GM23338 (cell line): ENCODE data around the gene APOA1. TPM values are rescaled to one million over a fixed set of nuclear protein-coding genes. Genes with fewer than 3 reads are reported as not detected.

Experiments
- ATAC-seq: fragments of 200-7000 bp; cut with Tn5 transposase; 3 replicates; pipeline ENCODE4 v1.9.1; 2020
- DNase-seq: peaks from one replicate; pipeline ENCODE4 v3.0.0-alpha.2; 2015; ENCODE audit warnings: low spot score
- H2AFZ ChIP-seq: fragments of 200-600 bp; sonication (generic); 2 replicates; pipeline ENCODE4 v1.8.0; 2016; ENCODE audit warnings: antibody characterized with exemption, mild to moderate bottlenecking, moderate library complexity
- H3F3A ChIP-seq: fragments of 200-600 bp; sonication (generic); replicated peaks from 2 replicates; pipeline ENCODE4 v1.8.0; 2017; ENCODE audit warnings: antibody characterized with exemption, mixed run types, low read depth
- H3K27ac ChIP-seq: fragments of 200-600 bp; sonication (generic); 2 replicates; pipeline ENCODE4 v1.6.1; 2016; ENCODE audit warnings: low read depth
- H3K27me3 ChIP-seq: fragments of 200-600 bp; sonication (generic); 2 replicates; pipeline ENCODE4 v1.8.0; 2016; ENCODE audit warnings: mild to moderate bottlenecking, mixed run types, moderate library complexity; ENCODE audit not compliant: insufficient read depth
- H3K36me3 ChIP-seq: fragments of 200-600 bp; sonication (generic); 2 replicates; pipeline ENCODE4 v1.8.0; 2016; ENCODE audit warnings: mild to moderate bottlenecking; ENCODE audit not compliant: insufficient read depth
- H3K4me1 ChIP-seq: fragments of 200-600 bp; sonication (generic); 2 replicates; pipeline ENCODE4 v1.8.0; 2016; ENCODE audit warnings: mild to moderate bottlenecking, moderate library complexity; ENCODE audit not compliant: insufficient read depth
- H3K4me2 ChIP-seq: fragments of 200-600 bp; sonication (generic); 2 replicates; pipeline ENCODE4 v1.7.1; 2017; ENCODE audit warnings: mixed run types
- H3K4me3 ChIP-seq: fragments of 200-600 bp; sonication (generic); 2 replicates; pipeline ENCODE4 v1.6.1; 2016; ENCODE audit warnings: mixed run types
- H3K79me2 ChIP-seq: fragments of 200-600 bp; sonication (generic); replicated peaks from 2 replicates; pipeline ENCODE4 v1.8.0; 2017; ENCODE audit warnings: mild to moderate bottlenecking; ENCODE audit not compliant: insufficient read depth
- H3K9me2 ChIP-seq: fragments of 200-600 bp; sonication (generic); 2 replicates; pipeline ENCODE4 v1.8.0; 2017; ENCODE audit not compliant: insufficient read depth
- H4K20me1 ChIP-seq: fragments of 200-600 bp; sonication (generic); replicated peaks from 2 replicates; pipeline ENCODE4 v1.8.0; 2017; ENCODE audit warnings: mild to moderate bottlenecking; ENCODE audit not compliant: insufficient read depth
- H3K27ac Mint-ChIP-seq: 2 replicates; pipeline ENCODE4 v1.8.0; 2020; ENCODE audit warnings: inconsistent platforms, mild to moderate bottlenecking, moderate library complexity, mixed read lengths
- H3K27me3 Mint-ChIP-seq: 3 replicates; pipeline ENCODE4 v1.8.0; 2022; ENCODE audit warnings: low read depth, mild to moderate bottlenecking, moderate library complexity, mixed read lengths, inconsistent platforms; ENCODE audit not compliant: insufficient read depth, poor library complexity
- H3K36me3 Mint-ChIP-seq: 3 replicates; pipeline ENCODE4 v1.8.0; 2021; ENCODE audit warnings: low read depth, mild to moderate bottlenecking, inconsistent platforms, moderate library complexity, mixed read lengths
- H3K4me1 Mint-ChIP-seq: 3 replicates; pipeline ENCODE4 v1.8.0; 2020; ENCODE audit warnings: mild to moderate bottlenecking, inconsistent platforms, mixed read lengths
- H3K4me3 Mint-ChIP-seq: 3 replicates; pipeline ENCODE4 v1.8.0; 2021; ENCODE audit warnings: moderate library complexity, mild to moderate bottlenecking, inconsistent platforms, mixed read lengths
- H3K9me3 Mint-ChIP-seq: 3 replicates; pipeline ENCODE4 v1.8.0; 2020; ENCODE audit warnings: moderate library complexity, mild to moderate bottlenecking, inconsistent platforms, mixed read lengths
- long read RNA-seq: library from polyadenylated mRNA; unstranded; transcript quantifications from one replicate; pipeline ENCODE4 v2.0.0, GENCODE V29; 2020; ENCODE audit not compliant: unreplicated experiment
- polyA plus RNA-seq: library from polyadenylated mRNA; unstranded; fragments of >200 nt; fragmentation: Nextera tagmentation; extraction: Ambion mirVana; gene quantifications from 2 replicates; pipeline ENCODE4 v1.2.1, GENCODE V29; 2016
- total RNA-seq: library from RNA; depleted of rRNA; stranded (reverse); fragments of >200 nt; shearing (Covaris generic); gene quantifications from 2 replicates; pipeline ENCODE4 v1.2.3, GENCODE V29; 2014; rRNA removed
- TF ChIP-seq, protein P1 (sequence below): IDR thresholded peaks from one replicate; pipeline ENCODE4 v1.6.1; 2018; ENCODE audit warnings: antibody characterized with exemption; ENCODE audit not compliant: unreplicated experiment
- TF ChIP-seq, protein P2 (sequence below): fragments of 250-450 bp; sonication (Bioruptor Pico); IDR thresholded peaks from 2 replicates; pipeline ENCODE4 v1.5.0; 2020; ENCODE audit warnings: mild to moderate bottlenecking, moderate library complexity

APOA1 gene
- total RNA-seq (not detected in 2 replicates), polyA plus RNA-seq (0.60 and 1.2 TPM in 2 replicates)
- long read RNA-seq: 0 reads

DNA sequence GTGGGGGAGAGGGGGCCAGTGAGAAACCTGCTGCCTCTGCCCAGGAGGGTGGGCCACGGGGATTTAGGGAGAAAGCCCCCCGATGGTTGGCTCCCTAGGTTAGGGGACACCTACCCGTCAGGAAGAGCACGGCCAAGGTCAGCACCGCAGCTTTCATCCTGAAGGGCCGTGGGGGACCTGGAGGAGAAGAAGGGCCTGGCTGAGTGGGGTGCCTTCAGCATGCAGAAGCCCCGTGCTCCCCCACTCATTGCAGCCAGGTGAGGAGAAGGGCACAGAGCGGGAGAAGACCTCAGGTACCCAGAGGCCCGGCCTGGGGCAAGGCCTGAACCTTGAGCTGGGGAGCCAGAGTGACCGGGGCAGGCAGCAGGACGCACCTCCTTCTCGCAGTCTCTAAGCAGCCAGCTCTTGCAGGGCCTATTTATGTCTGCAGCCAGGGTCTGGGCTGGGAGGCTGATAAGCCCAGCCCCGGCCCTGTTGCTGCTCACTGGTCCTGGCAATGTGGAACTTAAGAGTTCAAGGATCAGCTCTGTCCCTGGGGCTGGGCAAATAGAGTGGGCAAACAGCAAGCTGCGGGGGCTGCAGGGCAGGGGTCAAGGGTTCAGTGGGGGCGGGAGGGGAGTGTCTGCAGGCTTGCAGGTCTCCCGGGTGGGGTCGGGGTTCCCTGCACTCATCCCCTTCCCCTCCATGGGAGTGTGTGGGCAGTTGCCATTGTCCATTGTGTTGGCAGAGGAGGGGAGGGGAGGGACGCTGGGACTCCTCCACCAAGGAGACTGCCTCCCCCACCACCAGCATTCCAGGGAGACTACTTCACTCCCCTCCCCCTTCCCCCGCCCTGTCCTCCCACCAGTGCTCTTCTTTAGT is at the start of gene APOA1:
APOA1 (minus strand) TSS at position 392 of the 861 bp plus-strand sequence; CDS start at position 157, 235 bp downstream.
- TF ChIP-seq, protein P1, sequence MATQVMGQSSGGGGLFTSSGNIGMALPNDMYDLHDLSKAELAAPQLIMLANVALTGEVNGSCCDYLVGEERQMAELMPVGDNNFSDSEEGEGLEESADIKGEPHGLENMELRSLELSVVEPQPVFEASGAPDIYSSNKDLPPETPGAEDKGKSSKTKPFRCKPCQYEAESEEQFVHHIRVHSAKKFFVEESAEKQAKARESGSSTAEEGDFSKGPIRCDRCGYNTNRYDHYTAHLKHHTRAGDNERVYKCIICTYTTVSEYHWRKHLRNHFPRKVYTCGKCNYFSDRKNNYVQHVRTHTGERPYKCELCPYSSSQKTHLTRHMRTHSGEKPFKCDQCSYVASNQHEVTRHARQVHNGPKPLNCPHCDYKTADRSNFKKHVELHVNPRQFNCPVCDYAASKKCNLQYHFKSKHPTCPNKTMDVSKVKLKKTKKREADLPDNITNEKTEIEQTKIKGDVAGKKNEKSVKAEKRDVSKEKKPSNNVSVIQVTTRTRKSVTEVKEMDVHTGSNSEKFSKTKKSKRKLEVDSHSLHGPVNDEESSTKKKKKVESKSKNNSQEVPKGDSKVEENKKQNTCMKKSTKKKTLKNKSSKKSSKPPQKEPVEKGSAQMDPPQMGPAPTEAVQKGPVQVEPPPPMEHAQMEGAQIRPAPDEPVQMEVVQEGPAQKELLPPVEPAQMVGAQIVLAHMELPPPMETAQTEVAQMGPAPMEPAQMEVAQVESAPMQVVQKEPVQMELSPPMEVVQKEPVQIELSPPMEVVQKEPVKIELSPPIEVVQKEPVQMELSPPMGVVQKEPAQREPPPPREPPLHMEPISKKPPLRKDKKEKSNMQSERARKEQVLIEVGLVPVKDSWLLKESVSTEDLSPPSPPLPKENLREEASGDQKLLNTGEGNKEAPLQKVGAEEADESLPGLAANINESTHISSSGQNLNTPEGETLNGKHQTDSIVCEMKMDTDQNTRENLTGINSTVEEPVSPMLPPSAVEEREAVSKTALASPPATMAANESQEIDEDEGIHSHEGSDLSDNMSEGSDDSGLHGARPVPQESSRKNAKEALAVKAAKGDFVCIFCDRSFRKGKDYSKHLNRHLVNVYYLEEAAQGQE: no peak
- TF ChIP-seq, protein P2, sequence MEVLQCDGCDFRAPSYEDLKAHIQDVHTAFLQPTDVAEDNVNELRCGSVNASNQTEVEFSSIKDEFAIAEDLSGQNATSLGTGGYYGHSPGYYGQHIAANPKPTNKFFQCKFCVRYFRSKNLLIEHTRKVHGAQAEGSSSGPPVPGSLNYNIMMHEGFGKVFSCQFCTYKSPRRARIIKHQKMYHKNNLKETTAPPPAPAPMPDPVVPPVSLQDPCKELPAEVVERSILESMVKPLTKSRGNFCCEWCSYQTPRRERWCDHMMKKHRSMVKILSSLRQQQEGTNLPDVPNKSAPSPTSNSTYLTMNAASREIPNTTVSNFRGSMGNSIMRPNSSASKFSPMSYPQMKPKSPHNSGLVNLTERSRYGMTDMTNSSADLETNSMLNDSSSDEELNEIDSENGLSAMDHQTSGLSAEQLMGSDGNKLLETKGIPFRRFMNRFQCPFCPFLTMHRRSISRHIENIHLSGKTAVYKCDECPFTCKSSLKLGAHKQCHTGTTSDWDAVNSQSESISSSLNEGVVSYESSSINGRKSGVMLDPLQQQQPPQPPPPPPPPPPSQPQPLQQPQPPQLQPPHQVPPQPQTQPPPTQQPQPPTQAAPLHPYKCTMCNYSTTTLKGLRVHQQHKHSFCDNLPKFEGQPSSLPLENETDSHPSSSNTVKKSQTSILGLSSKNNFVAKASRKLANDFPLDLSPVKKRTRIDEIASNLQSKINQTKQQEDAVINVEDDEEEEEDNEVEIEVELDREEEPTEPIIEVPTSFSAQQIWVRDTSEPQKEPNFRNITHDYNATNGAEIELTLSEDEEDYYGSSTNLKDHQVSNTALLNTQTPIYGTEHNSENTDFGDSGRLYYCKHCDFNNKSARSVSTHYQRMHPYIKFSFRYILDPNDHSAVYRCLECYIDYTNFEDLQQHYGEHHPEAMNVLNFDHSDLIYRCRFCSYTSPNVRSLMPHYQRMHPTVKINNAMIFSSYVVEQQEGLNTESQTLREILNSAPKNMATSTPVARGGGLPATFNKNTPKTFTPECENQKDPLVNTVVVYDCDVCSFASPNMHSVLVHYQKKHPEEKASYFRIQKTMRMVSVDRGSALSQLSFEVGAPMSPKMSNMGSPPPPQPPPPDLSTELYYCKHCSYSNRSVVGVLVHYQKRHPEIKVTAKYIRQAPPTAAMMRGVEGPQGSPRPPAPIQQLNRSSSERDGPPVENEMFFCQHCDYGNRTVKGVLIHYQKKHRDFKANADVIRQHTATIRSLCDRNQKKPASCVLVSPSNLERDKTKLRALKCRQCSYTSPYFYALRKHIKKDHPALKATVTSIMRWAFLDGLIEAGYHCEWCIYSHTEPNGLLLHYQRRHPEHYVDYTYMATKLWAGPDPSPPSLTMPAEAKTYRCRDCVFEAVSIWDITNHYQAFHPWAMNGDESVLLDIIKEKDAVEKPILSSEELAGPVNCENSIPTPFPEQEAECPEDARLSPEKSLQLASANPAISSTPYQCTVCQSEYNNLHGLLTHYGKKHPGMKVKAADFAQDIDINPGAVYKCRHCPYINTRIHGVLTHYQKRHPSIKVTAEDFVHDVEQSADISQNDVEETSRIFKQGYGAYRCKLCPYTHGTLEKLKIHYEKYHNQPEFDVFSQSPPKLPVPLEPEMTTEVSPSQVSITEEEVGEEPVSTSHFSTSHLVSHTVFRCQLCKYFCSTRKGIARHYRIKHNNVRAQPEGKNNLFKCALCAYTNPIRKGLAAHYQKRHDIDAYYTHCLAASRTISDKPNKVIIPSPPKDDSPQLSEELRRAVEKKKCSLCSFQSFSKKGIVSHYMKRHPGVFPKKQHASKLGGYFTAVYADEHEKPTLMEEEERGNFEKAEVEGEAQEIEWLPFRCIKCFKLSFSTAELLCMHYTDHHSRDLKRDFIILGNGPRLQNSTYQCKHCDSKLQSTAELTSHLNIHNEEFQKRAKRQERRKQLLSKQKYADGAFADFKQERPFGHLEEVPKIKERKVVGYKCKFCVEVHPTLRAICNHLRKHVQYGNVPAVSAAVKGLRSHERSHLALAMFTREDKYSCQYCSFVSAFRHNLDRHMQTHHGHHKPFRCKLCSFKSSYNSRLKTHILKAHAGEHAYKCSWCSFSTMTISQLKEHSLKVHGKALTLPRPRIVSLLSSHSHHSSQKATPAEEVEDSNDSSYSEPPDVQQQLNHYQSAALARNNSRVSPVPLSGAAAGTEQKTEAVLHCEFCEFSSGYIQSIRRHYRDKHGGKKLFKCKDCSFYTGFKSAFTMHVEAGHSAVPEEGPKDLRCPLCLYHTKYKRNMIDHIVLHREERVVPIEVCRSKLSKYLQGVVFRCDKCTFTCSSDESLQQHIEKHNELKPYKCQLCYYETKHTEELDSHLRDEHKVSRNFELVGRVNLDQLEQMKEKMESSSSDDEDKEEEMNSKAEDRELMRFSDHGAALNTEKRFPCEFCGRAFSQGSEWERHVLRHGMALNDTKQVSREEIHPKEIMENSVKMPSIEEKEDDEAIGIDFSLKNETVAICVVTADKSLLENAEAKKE: no peak
- H3K4me3 Mint-ChIP-seq: no peak within 1 kb of the TSS; the same call in 2 of the 3 replicates
- Histone ChIP-seq H3K79me2 (no peaks in the 10 kb centered on the region), H3F3A (0 out of 2 replicates have a peak, but pooled peaks cover 3% of the 10 kb centered on the region), H3K4me2 (no peak within 1 kb of the TSS), H3K27ac (no peak within 1 kb of the TSS), H2AFZ (peak within 1 kb of the TSS; percentile 100), H3K4me1 (peaks cover 6% of the 10 kb centered on the region; the same call in 1 of the 2 replicates), H3K9me2 (no peaks in the 10 kb centered on the region), H3K36me3 (no peaks in the 10 kb centered on the region), H3K27me3 (no peaks in the 10 kb centered on the region), H3K4me3 (no peak within 1 kb of the TSS), H4K20me1 (no peaks in the 10 kb centered on the region)
- no peaks in the 10 kb centered on the region for H3K9me3 Mint-ChIP-seq
- no peaks in the 10 kb centered on the region for H3K36me3 Mint-ChIP-seq
- ATAC-seq (peak; percentile 5), DNase-seq (peak; percentile 25)
- H3K27me3 Mint-ChIP-seq: peaks cover 14% of the 10 kb centered on the region
- H3K4me1 Mint-ChIP-seq: peaks cover 35% of the 10 kb centered on the region
- no peak within 1 kb of the TSS for H3K27ac Mint-ChIP-seq
